Astrocyte (in vitro differentiated cells and primary cell): ENCODE results near the gene SLC25A41.

Experiments
- EZH2 ChIP-seq: IDR thresholded peaks from 2 replicates; pipeline ENCODE4 v1.6.1; 2012; ENCODE audit warnings: mild to moderate bottlenecking, low read length, inconsistent platforms; ENCODE audit not compliant: insufficient read depth
- TF ChIP-seq, protein P1 (sequence below): IDR thresholded peaks from 2 replicates; pipeline ENCODE4 v1.5.1; 2011; ENCODE audit warnings: low read depth, mild to moderate bottlenecking, inconsistent platforms, low read length, moderate library complexity; ENCODE audit not compliant: insufficient read depth

DNA sequence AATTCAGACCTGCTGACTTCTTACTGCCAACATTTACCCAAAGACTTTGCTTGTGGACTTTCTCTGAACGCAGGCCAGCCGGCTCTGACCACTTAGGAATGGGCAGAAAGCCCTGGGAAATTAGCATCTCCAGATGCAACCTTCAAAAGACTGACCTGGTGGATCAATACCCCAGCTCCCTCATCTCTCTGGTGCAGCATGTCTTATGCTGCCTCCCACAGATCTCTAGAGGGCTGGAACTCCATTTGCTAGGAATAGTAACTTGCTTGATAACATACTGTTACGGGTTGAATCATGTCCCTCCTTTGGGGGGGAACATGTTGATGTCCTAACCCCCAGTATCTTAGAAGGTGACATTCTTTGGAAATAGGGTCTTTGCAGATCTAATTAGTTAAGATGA is 12.9 kb upstream of the SLC25A41 start:
- TF ChIP-seq, protein P1, sequence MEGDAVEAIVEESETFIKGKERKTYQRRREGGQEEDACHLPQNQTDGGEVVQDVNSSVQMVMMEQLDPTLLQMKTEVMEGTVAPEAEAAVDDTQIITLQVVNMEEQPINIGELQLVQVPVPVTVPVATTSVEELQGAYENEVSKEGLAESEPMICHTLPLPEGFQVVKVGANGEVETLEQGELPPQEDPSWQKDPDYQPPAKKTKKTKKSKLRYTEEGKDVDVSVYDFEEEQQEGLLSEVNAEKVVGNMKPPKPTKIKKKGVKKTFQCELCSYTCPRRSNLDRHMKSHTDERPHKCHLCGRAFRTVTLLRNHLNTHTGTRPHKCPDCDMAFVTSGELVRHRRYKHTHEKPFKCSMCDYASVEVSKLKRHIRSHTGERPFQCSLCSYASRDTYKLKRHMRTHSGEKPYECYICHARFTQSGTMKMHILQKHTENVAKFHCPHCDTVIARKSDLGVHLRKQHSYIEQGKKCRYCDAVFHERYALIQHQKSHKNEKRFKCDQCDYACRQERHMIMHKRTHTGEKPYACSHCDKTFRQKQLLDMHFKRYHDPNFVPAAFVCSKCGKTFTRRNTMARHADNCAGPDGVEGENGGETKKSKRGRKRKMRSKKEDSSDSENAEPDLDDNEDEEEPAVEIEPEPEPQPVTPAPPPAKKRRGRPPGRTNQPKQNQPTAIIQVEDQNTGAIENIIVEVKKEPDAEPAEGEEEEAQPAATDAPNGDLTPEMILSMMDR, result no peak
- TF ChIP-seq EZH2, result no peak
